ENCODE measurements around the gene OSBPL6.
"Not testable (repeated sequence)": the region's sequence is repeated elsewhere in the genome, so short reads cannot be mapped to it uniquely, and the experiment has no call there.

The OSBPL6 gene

DNA sequence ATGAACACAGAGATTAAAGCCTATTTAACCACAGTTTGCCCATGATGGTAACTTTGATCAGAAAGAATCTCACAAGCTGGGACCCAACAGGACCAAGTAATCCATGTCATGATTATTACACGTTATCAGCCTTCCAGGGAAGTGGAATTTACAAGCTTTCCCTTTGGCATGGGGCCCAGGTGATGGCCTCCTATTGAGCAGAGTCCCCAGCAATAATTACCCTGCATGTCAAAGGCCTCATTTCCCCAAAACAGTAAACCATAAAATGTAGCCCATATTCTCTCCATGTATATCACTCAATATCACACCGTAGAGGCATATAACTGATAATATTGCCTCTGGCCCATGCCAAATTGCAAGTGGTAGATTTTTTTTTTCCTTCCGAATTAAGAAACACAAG is 217.7 kb downstream of the OSBPL6 start:
- no peak for DNase-seq

DNA sequence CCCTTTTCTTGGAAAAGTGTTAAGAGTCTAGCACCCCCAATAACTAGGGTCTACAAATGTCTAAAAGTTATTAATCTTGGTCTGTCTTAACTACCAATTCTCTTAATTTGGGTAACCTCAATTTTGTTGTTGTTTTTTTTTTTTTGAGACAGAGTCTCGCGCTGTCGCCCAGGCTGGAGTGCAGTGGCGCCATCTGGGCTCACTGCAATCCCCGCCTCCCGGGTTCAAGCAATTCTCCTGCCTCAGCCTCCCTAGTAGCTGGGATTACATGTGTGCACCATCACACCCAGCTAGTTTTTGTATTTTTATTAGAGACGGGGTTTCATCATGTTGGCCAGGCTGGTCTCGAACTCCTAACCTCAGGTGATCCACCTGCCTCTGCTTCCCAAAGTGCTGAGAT is 218.1 kb downstream of the OSBPL6 start:
- DNase-seq: not testable (repeated sequence)

DNA sequence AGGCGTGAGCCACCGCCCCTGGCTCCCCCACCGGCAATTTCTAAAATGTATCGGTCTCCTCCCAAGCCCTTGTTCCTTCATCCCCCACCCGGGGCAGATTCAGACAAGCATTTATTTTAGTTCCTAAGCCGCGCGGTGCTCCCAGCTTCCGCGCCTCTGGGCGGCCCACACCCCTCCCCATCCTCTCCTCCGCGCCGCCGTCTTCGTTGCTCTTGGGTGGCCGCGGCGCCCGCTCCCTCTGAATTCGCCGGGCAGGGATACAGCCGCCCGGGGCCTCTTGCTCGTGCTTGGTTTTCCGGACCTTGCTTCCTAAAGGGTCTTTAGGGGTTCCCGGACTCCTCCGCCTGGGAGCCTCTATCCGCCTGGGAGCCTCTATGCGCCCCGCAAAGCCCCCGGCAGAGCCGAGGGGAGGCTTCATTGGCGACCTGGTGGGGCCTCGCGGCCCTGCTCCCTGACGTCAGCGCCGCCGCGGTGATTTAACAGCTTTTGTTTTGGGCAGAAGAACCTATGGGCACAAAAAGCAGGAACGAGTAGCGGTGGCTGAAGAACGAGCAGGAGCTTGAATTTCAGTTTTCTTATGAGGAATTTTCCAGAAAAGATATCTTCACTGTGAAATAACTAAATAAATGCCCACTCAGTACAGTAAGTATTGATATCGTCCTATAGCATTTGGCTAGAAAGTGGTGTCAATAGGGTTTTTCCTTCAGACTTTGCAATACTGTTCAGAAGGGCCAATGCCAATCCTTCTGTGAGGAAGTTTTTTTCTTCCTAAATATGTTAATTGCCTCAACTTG is 219.4 kb downstream of the OSBPL6 start:
- DNase-seq: peak; percentile 37

DNA sequence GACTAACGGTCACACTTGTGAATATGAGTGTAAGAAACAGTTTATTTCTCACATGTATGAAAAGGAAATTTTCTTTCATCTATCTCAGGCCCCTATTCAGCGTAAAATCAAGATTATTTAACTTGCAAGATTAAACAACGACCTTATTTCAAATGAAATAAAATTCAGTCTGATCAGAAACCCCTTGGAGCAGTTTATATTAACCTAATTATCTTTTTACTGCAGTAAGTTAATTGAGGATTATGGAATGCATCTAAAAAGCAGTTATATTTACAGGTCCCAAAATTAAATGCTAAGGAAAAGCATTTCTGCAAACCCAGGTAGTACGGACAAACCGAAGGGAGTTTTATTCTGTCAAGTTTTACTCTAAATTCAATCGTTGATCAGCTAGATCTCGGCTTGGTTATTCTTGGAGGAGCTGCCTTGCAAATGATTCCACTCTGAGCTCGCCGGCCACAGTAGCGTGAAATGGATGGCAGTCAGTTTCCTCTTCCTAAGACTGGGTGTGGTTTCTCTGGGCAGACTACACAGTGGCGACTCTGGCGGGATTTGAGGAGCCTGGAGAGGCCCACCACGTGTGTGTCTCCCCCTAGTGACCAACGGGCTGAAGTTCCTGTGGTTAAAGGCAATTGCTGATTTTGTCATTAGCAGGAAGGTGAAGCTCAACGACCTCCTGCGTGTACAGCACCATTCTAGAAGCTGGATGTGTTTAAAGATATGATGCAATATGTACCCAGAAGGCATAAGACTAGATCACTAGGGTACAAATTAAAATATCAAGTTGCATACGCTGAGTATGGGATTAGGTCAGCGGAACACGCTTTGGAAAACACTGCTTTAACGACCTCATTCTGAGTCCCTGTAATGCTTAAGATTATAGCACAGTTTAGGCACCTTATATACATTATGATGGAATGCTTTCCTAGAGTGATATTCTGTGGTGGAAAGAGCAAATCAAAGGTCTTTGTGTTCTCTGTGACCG is 220.2 kb downstream of the OSBPL6 start:
- DNase-seq: peak; percentile 87

DNA sequence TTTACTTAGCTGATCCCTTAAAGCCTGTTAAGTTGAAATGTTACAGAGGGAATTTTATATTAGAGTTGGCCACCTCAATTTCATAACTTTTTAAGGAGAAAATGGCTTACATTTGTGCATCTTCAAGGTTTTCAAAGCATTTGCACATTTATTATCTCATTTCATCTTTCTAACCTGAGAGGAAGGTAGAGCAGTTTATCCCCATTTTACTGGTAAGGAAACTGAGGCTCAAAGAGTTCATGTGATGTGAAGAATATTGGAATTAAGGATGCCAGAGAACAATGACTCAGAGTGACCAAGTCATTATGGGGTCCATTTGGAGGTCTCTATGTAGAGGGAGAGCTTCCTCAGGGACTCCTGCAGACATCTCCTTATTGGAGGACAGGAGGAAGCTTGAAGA is 221.7 kb downstream of the OSBPL6 start:
- DNase-seq: no peak

DNA sequence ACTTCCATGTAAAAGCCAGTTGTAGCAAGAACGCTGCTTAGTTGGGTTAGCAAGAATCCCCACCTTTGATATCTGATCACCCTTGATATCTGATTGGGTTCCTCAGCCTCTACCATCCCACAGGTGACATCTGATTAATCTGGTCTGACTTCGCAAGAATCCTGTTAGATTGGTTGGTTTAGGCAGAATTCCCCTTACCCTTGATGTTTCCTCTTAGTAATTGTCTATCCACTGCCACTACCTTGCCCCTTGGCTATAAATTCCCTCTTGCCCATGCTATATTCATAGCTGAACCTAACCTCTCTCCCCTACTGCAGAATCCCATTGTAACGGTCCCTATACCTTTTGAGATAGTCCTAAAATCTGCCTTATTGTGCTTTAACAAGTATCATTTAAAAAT is 223.6 kb downstream of the OSBPL6 start:
- no peak for DNase-seq

DNA sequence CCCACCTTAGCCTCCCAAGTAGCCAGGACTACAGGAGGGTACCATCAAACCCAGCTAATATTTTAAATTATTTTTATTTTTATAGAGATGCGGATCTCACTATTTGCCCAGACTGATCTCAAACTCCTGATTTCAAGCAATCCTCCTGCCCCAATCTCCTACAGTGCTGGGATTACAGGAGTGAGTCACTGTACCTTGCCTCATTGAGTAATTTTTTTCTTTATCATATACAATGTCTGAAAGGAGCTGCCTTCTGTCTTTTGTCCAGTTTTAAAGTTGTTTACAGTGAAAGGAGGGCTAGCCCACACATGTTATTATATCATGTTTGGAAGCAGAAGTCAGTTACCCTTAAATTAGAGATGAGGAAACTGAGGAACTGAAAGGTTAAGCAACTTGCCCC is 224.1 kb downstream of the OSBPL6 start:
- no peak for DNase-seq

DNA sequence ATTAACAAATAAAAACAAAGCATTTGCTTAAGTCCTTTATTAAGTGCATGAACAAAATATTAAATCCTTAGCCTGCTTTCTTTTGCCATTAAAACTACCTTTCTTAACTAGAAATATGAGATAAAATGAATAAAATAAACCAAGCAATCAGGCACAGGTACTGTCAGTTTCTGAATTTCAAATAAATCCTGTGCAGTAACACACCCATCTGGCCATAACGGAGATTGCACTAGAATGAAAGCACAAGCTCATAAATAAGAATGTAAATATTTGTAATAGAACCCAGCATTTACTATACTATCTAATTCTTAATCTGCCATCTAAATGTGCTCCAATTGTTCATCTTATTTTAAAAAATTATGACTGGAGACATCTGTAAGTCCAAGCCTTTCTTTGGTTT is 224.8 kb downstream of the OSBPL6 start:
- DNase-seq: no peak

DNA sequence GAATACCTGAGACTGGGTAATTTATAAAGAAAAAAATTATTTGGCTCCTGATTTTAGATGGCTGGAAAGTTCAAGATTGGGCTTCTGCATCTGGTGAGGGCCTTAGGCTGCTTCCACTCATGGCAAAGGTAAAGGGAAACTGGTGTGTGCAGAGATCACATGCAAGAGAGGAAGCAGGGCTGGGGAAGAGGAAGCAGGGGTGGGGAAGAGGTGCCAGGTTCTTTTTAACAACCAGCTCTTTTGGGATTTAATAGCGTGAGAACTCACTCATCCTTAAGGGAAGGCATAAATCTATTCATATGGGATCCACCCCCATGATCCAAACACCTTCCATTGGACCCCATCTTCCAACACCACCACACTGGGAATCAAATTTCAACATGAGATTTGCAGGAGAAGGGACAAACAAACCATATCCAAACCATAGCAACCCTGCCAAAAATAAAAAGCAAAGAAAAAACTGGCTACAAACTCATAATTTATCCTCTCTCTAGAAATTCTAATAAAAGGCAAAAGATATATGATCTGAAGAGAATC is 226.2 kb downstream of the OSBPL6 start:
- no peak for DNase-seq

DNA sequence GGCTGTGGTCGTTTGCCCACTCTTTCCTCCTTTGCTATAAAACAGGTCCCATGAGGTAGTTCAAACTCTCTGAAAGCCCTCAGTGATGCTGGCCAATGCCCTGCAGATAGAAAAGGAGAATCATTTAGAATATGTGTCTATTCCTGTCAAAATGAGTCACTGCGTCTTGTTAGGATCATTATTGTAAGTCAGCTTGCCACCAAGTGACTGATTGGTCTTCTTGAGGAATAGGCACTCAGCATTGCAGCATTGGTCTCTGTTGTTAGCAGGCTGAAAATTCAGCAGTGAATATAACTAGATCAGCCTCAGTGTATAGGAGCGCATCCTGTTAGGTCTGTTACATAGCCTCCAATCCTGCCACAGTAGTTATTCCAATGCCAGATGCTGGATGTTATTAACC is 227.8 kb downstream of the OSBPL6 start:
- no peak for DNase-seq

DNA sequence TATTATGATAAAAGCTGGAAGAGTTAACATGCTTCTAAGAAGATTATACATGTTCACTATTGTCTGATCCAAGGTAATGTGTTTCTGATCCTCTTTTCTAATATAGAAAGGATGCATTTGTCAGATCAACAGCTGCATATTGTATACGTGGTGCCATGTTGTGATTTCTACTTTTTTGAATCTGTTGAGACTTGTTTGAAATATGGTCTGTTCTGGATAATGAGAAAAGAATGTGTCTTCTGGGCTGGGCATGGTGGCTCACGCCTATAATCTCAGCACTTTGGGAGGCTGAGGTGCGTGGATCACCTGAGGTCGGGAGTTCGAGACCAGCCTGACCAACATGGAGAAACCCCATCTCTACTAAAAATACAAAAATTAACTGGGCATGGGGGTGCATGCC is 229.4 kb downstream of the OSBPL6 start:
- not testable (repeated sequence) for DNase-seq

DNA sequence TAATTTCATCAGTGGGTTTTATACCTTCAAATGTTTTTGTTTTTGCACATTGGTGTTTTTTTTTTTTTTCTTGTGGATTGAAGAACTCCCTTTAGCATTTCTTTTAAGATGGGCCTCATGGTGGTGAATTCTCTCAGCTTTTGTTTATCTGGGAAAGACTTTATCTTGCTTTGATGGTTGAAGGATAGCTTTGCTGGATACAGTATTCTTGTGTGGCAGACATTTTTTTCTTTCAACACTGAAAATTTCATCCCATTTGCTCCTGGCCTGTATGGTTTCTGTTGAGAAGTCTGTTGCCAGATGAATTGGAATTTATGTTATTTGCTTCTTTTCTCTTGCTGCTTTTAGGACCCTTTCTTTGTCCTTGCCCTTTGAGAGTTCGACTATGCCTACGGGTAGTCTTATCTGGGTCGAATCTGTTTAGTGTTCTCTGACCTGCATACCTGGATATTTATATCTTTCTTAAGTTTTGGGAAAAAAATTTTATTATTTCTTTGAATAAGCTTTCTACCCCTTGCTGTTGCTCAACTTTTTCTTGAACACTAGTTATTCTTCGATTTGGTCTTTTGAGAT is 231.0 kb downstream of the OSBPL6 start:
- no peak for DNase-seq

DNA sequence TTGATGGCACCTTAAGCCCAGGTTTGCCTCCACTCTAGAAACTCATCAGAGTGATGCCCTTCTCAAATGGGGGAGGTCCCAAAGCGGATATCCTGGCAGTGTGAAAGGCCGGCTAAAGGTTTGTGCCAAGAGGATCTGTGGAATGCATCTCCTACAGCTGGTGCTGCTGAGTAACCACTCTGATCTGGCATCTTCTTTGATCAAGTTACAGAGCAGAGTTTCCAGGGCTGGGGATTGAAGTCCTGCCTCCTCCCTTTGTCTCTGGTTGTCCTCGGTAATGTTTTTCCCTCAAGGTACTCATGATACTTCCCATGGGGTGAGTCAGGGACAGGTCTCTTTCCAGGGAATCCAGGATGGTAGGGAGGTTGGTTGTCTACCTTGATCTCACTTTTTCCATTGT is 232.1 kb downstream of the OSBPL6 start:
- no peak for DNase-seq

DNA sequence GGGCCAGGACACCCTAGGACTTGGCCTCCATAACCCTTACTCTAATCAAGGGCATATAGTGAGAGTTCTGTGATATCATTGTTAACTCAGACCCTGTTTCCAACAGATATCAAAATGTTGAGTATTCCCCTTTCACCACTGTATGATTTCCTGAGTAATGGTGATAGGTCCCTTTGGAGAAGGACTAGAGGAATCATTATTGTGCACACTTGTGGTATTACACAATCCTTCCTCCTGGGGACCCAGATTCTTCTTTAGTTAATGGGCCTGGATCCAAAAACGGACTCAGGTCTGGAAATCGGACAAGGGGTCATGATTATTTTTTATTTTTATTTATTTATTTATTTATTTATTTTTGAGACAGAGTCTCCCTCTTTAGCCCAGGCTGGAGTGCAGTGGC is 233.1 kb downstream of the OSBPL6 start:
- DNase-seq: no peak

DNA sequence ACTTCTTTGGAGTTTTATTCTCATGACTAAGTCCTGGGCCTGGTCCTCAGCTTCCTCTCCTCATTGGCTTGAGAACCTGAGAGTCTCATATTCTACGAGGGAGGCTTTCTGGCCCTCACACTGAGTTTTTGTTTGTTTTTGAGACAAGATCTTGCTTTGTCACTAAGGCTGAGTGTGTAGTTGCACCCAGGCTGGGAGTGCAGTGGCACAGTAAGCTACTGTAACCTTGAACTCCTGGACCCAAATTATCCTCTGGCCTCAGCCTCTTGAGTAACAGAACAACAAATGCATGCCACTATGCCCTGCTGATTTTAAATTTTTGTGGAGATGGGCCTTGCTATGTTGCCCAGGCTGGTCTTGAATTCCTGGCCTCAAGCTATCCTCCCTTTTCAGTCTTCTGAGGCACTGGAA is 234.1 kb downstream of the OSBPL6 start:
- DNase-seq: no peak

DNA sequence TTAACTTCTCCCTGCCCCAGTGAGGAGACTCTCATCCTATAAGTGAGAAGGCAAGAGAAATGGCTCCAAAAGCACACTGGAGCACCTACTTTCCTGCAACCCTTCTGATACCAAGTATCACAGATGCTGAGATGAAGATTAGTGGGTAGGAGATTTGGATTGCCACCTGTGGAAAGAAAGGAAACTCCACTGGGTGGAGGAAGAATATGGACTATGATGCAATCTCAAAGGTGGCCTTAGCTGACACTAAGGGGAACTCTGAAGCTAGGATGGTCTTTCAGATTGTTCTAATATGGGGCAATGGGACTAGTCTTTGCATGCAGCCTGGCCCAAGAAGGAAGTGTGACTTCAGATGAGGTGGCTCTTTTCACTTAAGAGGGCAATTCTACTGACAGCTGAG is 235.0 kb downstream of the OSBPL6 start:
- DNase-seq: no peak

DNA sequence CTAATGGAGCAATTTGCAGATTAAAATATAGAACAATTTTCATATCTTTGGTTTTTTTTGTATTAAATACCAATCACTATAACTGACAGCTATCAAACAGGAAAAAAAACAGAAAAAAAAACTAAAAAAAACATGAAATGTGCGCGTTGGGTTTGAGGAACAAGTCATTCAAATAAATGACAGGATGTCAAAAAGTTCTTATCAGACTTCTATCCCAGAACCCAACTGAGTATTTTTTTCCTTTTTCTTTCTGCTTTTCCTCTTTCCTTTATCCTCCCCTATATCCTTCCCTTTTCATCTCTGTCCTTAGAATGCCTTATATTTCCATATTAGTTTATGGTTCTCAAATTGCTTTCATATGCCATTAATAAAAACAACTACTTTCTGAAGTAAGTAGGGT is 242.3 kb downstream of the OSBPL6 start:
- no peak for DNase-seq

DNA sequence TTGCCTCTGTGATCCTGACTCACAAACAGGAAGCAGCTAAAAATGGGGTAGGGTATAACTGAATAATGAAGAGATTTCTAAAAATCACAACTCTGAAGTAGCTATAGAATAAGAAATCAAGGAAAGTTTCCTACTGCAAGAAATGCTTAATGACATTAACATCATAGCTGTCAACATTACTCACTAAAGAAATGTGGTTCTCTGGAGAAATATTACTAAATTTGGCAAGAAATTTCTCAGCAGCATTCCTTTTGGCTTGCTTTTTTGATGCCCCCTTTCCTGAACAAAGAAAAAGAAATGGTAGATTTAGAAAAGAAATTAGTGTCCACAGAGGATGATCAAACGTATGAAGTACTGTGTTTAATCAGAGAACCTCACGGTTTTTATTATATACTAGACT is 247.1 kb downstream of the OSBPL6 start:
- DNase-seq: no peak

DNA sequence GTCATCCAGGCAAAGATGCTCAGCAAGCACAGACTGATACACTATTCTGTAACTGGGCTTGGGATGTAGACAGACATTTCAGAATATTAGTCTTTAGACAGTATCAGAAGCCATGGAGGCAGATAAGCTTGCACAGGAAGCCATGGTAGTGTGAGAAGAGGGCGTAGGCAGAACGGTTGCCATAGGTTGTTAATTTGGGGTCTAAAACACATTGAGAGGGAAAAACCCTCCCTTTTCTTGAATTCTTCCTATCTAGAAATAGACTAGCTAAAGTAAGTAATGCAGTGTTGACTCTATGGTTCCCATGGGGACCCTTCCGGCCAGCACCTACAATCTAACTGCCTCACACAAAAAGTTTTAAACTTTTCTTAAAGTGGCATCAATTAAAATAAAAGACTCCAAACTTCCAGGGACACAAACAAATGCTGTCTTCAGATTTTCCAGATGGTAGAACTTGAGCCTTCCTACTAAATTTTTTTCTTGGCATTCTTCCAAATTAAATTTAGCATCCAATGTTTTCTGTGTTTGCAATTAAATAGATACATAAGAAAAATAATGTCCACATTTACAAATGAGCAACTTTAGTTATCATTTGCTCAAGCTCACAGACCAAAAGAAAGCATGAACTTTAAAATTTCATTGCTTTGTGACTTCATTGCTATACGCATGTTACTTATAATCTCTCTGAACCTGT is 254.8 kb downstream of the OSBPL6 start:
- DNase-seq: no peak

DNA sequence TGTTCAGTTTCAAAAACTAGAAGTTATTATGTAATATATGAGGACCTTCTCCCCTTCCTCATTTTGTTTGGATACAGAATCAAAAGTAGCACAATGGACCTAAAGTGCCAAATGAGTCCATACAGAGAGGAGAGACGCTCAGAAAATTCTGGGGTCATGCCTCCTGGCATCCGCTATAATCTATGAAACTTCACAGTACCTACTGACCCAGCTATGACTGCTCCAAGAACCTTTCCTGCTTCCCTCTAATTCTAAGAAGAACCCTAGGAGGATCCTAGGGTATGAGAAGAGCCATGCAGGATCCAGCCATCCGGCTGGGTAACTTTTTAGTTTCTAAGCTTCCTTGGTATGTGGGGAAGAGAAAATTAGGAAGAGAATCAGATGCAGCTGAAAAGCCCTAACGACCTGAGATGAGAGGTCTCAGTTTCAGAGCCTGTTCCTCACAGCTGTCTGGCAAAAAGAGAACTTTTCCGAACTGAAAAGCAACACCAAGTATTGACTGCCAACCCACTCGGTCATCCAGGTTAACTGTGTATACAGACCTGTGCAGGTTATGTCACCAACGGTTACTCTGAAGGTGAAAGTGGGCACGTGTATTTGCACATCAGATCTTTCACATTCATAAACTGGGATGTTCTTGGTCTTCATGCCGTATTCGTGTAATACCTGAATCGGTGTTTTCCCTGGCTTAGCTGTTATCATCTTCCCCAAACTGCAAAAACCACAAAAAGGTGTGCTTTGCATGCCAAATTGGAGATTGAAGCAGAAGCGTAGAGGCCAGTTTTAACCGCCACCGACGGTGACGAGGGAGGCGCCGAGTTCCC is 255.6 kb downstream of the OSBPL6 start:
- DNase-seq: no peak

DNA sequence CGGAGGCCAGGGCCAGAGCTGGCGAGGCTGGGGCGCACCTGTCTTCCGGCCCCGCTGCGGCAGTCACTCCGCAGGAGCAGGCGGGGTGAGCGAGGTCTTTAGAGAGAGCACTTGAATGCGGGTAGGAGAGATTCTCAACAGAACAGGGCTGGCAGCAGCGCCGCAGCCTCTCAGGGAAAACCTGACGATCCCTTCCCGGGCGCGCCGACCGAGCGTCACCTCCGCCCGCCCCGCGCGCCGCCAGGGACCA is 256.1 kb downstream of the OSBPL6 start:
- DNase-seq: no peak
